DOHH2 (cell line): ENCODE results near the gene TRAF4.
"Not testable (repeated sequence)": the region's sequence is repeated elsewhere in the genome, so short reads cannot be mapped to it uniquely, and the experiment has no call there.

Experiments used
- H3F3A ChIP-seq: fragments of 200-600 bp; sonication (generic), shearing (Covaris generic); 2 replicates; pipeline ENCODE4 v1.6.0; 2016; ENCODE audit warnings: antibody characterized with exemption, mild to moderate bottlenecking; ENCODE audit not compliant: control insufficient read depth, insufficient read depth
- H3K27ac ChIP-seq: fragments of 200-600 bp; sonication (generic); 2 replicates; pipeline ENCODE4 v1.5.1; 2014; ENCODE audit warnings: low read depth, mild to moderate bottlenecking, low read length, moderate library complexity
- H3K27me3 ChIP-seq: fragments of 200-600 bp; sonication (generic); 2 replicates; pipeline ENCODE4 v1.6.1; 2014; ENCODE audit warnings: mild to moderate bottlenecking, low read length, mixed read lengths; ENCODE audit not compliant: control insufficient read depth
- H3K36me3 ChIP-seq: fragments of 200-600 bp; sonication (generic); 2 replicates; pipeline ENCODE4 v1.6.1; 2014; ENCODE audit warnings: mild to moderate bottlenecking, low read length, moderate library complexity, mixed read lengths; ENCODE audit not compliant: control insufficient read depth
- H3K4me1 ChIP-seq: fragments of 200-600 bp; sonication (generic); 2 replicates; pipeline ENCODE4 v1.6.1; 2014; ENCODE audit warnings: mild to moderate bottlenecking, low read length, mixed read lengths; ENCODE audit not compliant: control insufficient read depth
- H3K4me2 ChIP-seq: fragments of 200-600 bp; sonication (generic); 2 replicates; pipeline ENCODE4 v1.6.0; 2014; ENCODE audit warnings: mild to moderate bottlenecking, low read length, moderate library complexity
- H3K4me3 ChIP-seq: fragments of 200-600 bp; sonication (generic); 2 replicates; pipeline ENCODE4 v1.5.1; 2014; ENCODE audit warnings: mild to moderate bottlenecking, low read length, mixed read lengths
- H3K79me2 ChIP-seq: fragments of 200-600 bp; sonication (generic); 2 replicates; pipeline ENCODE4 v1.6.1; 2014; ENCODE audit warnings: mild to moderate bottlenecking, low read length, mixed read lengths; ENCODE audit not compliant: control insufficient read depth
- H3K9me2 ChIP-seq: fragments of 200-600 bp; sonication (generic); replicated peaks from 2 replicates; pipeline ENCODE4 v1.6.1; 2014; ENCODE audit warnings: mild to moderate bottlenecking, low read length, mixed read lengths; ENCODE audit not compliant: control insufficient read depth
- H3K9me3 ChIP-seq: fragments of 200-600 bp; sonication (generic); 2 replicates; pipeline ENCODE4 v1.6.1; 2014; ENCODE audit warnings: antibody characterized with exemption, low read length, mixed read lengths; ENCODE audit not compliant: control insufficient read depth, insufficient read depth
- H4K20me1 ChIP-seq: fragments of 200-600 bp; sonication (generic); 2 replicates; pipeline ENCODE4 v1.6.0; 2014; ENCODE audit warnings: low read depth, mild to moderate bottlenecking, antibody characterized with exemption, low read length, moderate library complexity; ENCODE audit not compliant: control insufficient read depth, insufficient read depth
- EZH2phosphoT487 ChIP-seq: fragments of 200-600 bp; sonication (generic); IDR thresholded peaks from 2 replicates; pipeline ENCODE4 v1.6.1; 2017; ENCODE audit warnings: borderline replicate concordance, mild to moderate bottlenecking, antibody characterized with exemption, low read length, moderate library complexity, mixed read lengths
- TF ChIP-seq, protein P1 (sequence below): fragments of 200-600 bp; sonication (generic); IDR thresholded peaks from one replicate; pipeline ENCODE4 v1.5.1; 2014; ENCODE audit warnings: antibody characterized with exemption, mild to moderate bottlenecking, low read depth, low read length; ENCODE audit not compliant: poor library complexity, severe bottlenecking

Gene TRAF4

DNA sequence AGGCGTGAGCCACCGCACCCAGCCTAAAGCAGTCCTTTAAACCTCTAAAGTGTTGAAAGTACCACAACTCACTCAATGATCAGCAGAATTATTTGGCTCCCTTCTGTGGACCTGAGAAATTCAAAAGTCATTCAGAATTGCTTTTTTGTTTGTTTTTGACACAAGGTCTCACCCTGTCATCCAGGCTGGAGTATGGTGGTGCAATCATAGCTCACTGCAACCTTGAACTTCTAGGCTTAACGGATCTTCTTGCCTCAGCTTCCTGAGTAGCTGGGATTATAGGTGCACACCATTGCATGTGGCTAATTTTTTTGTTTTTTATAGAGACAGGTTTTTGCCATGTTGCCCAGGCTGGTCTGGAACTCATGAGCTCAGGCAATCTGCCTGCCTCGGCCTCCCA lies 44.3 kb downstream of the TRAF4 start:
- H3K4me2 ChIP-seq, result no peak overlapping the region
- no peak overlapping the region for H3K27ac ChIP-seq
- peaks cover 11% of the 10 kb centered on the region for H3K79me2 ChIP-seq

DNA sequence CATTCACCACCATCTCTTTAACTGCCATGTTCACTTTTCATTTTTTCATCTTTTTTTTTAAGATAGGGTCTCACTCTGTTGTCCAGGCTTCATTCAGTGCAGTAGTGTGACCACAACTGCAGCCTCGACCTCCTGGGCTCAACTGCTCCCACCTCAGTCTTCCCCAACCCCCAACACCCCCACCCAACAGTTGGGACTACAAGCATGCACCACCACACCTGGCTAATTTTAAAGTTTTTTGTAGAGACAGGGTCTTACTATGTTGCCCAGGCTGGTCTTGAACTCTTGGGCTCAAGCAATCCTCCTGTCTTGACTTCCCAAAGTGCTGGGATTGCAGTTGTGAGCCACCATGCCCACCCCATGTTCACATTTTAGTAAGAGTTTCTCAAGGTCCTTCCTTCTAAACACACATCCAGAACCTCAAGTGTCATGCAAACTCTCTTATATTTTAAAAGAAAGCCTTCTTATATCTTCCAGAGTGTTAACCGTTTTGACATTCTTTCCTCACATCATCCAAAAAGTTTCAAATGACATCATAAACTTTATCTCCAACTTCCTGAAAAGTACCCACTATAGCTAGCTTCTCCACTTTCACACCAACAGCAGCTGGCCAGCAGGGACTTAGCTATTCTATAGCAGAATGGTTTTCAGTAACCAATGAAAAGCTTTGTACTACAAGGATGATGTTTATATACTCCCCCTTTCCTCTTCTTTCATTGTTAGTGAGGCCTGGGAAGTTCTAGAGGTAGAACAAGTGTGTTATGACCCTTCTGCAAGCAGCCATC lies 49.3 kb downstream of the TRAF4 start:
- H3F3A ChIP-seq, result peaks cover 3% of the 10 kb centered on the region; the same call in 1 of the 2 replicates
- no peak overlapping the region for H3K27ac ChIP-seq
- no peak for TF ChIP-seq EZH2phosphoT487
- TF ChIP-seq, protein P1, sequence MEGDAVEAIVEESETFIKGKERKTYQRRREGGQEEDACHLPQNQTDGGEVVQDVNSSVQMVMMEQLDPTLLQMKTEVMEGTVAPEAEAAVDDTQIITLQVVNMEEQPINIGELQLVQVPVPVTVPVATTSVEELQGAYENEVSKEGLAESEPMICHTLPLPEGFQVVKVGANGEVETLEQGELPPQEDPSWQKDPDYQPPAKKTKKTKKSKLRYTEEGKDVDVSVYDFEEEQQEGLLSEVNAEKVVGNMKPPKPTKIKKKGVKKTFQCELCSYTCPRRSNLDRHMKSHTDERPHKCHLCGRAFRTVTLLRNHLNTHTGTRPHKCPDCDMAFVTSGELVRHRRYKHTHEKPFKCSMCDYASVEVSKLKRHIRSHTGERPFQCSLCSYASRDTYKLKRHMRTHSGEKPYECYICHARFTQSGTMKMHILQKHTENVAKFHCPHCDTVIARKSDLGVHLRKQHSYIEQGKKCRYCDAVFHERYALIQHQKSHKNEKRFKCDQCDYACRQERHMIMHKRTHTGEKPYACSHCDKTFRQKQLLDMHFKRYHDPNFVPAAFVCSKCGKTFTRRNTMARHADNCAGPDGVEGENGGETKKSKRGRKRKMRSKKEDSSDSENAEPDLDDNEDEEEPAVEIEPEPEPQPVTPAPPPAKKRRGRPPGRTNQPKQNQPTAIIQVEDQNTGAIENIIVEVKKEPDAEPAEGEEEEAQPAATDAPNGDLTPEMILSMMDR, result no peak
- no peak overlapping the region for H3K4me3 ChIP-seq
- no peak overlapping the region for H3K4me2 ChIP-seq
- no peaks in the 10 kb centered on the region for H3K9me3 ChIP-seq
- H3K4me1 ChIP-seq, result no peaks in the 10 kb centered on the region
- peaks cover 22% of the 10 kb centered on the region for H3K79me2 ChIP-seq
- H3K27me3 ChIP-seq, result no peaks in the 10 kb centered on the region
- no peaks in the 10 kb centered on the region for H4K20me1 ChIP-seq
- H3K9me2 ChIP-seq, result no peaks in the 10 kb centered on the region
- no peaks in the 10 kb centered on the region for H3K36me3 ChIP-seq

More for the DNA sequence above, 44.3 kb downstream of the TRAF4 start:
- no peak overlapping the region for H3K4me3 ChIP-seq
- no peaks in the 10 kb centered on the region for H3K27me3 ChIP-seq
- no peaks in the 10 kb centered on the region for H3F3A ChIP-seq
- H3K9me3 ChIP-seq, result no peaks in the 10 kb centered on the region
- H3K9me2 ChIP-seq, result no peaks in the 10 kb centered on the region
- no peaks in the 10 kb centered on the region for H3K4me1 ChIP-seq
- H4K20me1 ChIP-seq, result no peaks in the 10 kb centered on the region
- TF ChIP-seq, protein P1, result no peak
- no peak for TF ChIP-seq EZH2phosphoT487
- no peaks in the 10 kb centered on the region for H3K36me3 ChIP-seq

GRCh38 chr17:28794846-28795441 lies 51.1 kb downstream of the TRAF4 start:
- H3K27me3 ChIP-seq, H3K9me3 ChIP-seq, H4K20me1 ChIP-seq, H3K36me3 ChIP-seq, H3F3A ChIP-seq, H3K4me2 ChIP-seq, H3K9me2 ChIP-seq, H3K4me3 ChIP-seq, H3K4me1 ChIP-seq, H3K27ac ChIP-seq: not testable (repeated sequence)
- H3K79me2 ChIP-seq, result peaks cover 20% of the 10 kb centered on the region

- Histone ChIP-seq H3K79me2 (peaks cover 21% of the 10 kb centered on the region), H4K20me1 (no peaks in the 10 kb centered on the region), H3K9me3 (no peaks in the 10 kb centered on the region), H3K36me3 (no peaks in the 10 kb centered on the region), H3F3A (peaks cover 3% of the 10 kb centered on the region; the same call in 1 of the 2 replicates), H3K4me2 (no peak overlapping the region), H3K27me3 (no peaks in the 10 kb centered on the region), H3K27ac (no peak overlapping the region), H3K4me3 (no peak overlapping the region), H3K4me1 (no peaks in the 10 kb centered on the region), H3K9me2 (no peaks in the 10 kb centered on the region)
- no peak for TF ChIP-seq EZH2phosphoT487
- TF ChIP-seq, protein P1, result no peak
Measured at GRCh38 chr17:28796062-28796461, 52.3 kb downstream of the TRAF4 start.
